Activated naive CD4-positive, alpha-beta T cell treated with anti-CD3 and anti-CD28 coated beads, Interleukin-2, amount 10 ng/mL, durations not matched to agents 5 hours and 36 hours (primary cell): ENCODE data around the gene RAB39B. TPM values are rescaled to one million over a fixed set of nuclear protein-coding genes. Genes with fewer than 3 reads are reported as not detected.

Source experiments
- total RNA-seq, 2 experiments: library from RNA; stranded (reverse); gene quantifications; one replicate each; pipeline ENCODE4 v1.2.3, GENCODE V29; 2021

Gene RAB39B
- total RNA-seq: 1 to 10 TPM; 7.6 to 7.8 TPM

GRCh38 chrX:155263854-155264628 lies at the start of gene RAB39B:
Gene RAB39B, minus strand, starts transcription at chrX:155264491. Its CDS starts 203 bp downstream, at chrX:155264288.

GRCh38 chrX:155216179-155216939 lies 47.9 kb downstream of the RAB39B start, which contains the start of gene VBP1:
Gene VBP1, plus strand, starts transcription at chrX:155216460. Its CDS starts 23 bp downstream, at chrX:155216483.

Other genes with a start within 250 kb of the RAB39B start
- 1 to 10 TPM; 2.5 to 2.9 TPM for gene F8, start 241.8 kb downstream of the RAB39B start, total RNA-seq
- 10 to 100 TPM; 47.5 to 54.1 TPM for gene FUNDC2, start 237.6 kb downstream of the RAB39B start, total RNA-seq
- gene CMC4, start 193.4 kb downstream of the RAB39B start, total RNA-seq: 1 to 10 TPM; 3.3 to 5.3 TPM
- gene MTCP1, start 193.4 kb downstream of the RAB39B start, total RNA-seq: 10 to 100 TPM; 13.0 to 16.4 TPM
- gene BRCC3, start 193.0 kb downstream of the RAB39B start, total RNA-seq: 10 to 100 TPM; 23.9 to 25.2 TPM
- 10 to 100 TPM; 46.1 to 48.1 TPM for gene VBP1, start 48.0 kb downstream of the RAB39B start, total RNA-seq
- gene CLIC2, start 70.1 kb upstream of the RAB39B start, total RNA-seq: under 1 TPM; 0.22 to 0.23 TPM
- gene F8A2, start 117.6 kb upstream of the RAB39B start, total RNA-seq: not detected
- under 1 TPM; 0.20 to 0.89 TPM for gene F8A3, start 194.1 kb upstream of the RAB39B start, total RNA-seq